ENCODE measurements around the gene METRN.

- TF ChIP-seq CTCF (IDR thresholded peaks at IDR 0.05) (no peak), POLR2AphosphoS5 (IDR thresholded peaks at IDR 0.05) (no peak), EP300 (IDR thresholded peaks at IDR 0.05) (no peak), POLR2A (IDR thresholded peaks at IDR 0.05) (no peak)
These were observed 34.1 kb downstream of the METRN start for GRCh38 chr16:749010-749409.
